Measurements from ENCODE around the gene SYT7.

Gene SYT7

GRCh38 chr11:61518032-61518795, 62.7 kb downstream of the SYT7 start:
- Histone ChIP-seq H3K9ac (ENCODE audit: insufficient read length) (no peak overlapping the region), H3K27ac (no peak overlapping the region), H3K9me3 (ENCODE audit: low read depth, low read length) (no peaks in the 10 kb centered on the region), H3K36me3 (ENCODE audit: insufficient read depth, low read length) (no peaks in the 10 kb centered on the region), H3K4me3 (no peak overlapping the region)
- TF ChIP-seq EZH2 (IDR thresholded peaks at IDR 0.05), result no peak
- no peak for TF ChIP-seq POLR2AphosphoS5 (IDR thresholded peaks at IDR 0.05; ENCODE audit: borderline replicate concordance, low read depth, low read length)
- no peak for TF ChIP-seq FOXP2 (optimal IDR thresholded peaks at IDR 0.05; ENCODE audit: control extremely low read depth, extremely low read length, insufficient read depth)
- no peak for DNase-seq (ENCODE audit: low read depth, low spot score)

- Histone ChIP-seq H3K4me3 (peak overlapping the region; percentile 68), H3K36me3 (ENCODE audit: insufficient read depth, low read length) (no peaks in the 10 kb centered on the region), H3K9ac (ENCODE audit: insufficient read length) (no peak overlapping the region), H3K27ac (no peak overlapping the region), H3K9me3 (ENCODE audit: low read depth, low read length) (no peaks in the 10 kb centered on the region)
- DNase-seq (ENCODE audit: low read depth, low spot score), result no peak
- peak; percentile 18 for TF ChIP-seq FOXP2 (optimal IDR thresholded peaks at IDR 0.05; ENCODE audit: control extremely low read depth, extremely low read length, insufficient read depth)
- no peak for TF ChIP-seq EZH2 (IDR thresholded peaks at IDR 0.05)
- TF ChIP-seq POLR2AphosphoS5 (IDR thresholded peaks at IDR 0.05; ENCODE audit: borderline replicate concordance, low read depth, low read length), result no peak
Observed at GRCh38 chr11:61516675-61517572, 64.0 kb downstream of the SYT7 start.

GRCh38 chr11:61516191-61516590, 64.7 kb downstream of the SYT7 start:
- no peak for TF ChIP-seq EZH2 (IDR thresholded peaks at IDR 0.05)
- TF ChIP-seq POLR2AphosphoS5 (IDR thresholded peaks at IDR 0.05; ENCODE audit: borderline replicate concordance, low read depth, low read length), result no peak
- TF ChIP-seq FOXP2 (optimal IDR thresholded peaks at IDR 0.05; ENCODE audit: control extremely low read depth, extremely low read length, insufficient read depth), result no peak
- no peak overlapping the region for H3K9ac ChIP-seq (ENCODE audit: insufficient read length)

GRCh38 chr11:61515686-61516085, 65.2 kb downstream of the SYT7 start:
- Histone ChIP-seq H3K27ac (no peak overlapping the region), H3K9ac (ENCODE audit: insufficient read length) (no peak overlapping the region), H3K36me3 (ENCODE audit: insufficient read depth, low read length) (no peaks in the 10 kb centered on the region), H3K4me3 (no peak overlapping the region), H3K9me3 (ENCODE audit: low read depth, low read length) (no peaks in the 10 kb centered on the region)
- TF ChIP-seq POLR2AphosphoS5 (IDR thresholded peaks at IDR 0.05; ENCODE audit: borderline replicate concordance, low read depth, low read length), result no peak
- TF ChIP-seq FOXP2 (optimal IDR thresholded peaks at IDR 0.05; ENCODE audit: control extremely low read depth, extremely low read length, insufficient read depth), result no peak
- no peak for TF ChIP-seq EZH2 (IDR thresholded peaks at IDR 0.05)
- DNase-seq (ENCODE audit: low read depth, low spot score), result no peak

More at GRCh38 chr11:61516191-61516590, 64.7 kb downstream of the SYT7 start:
- H3K36me3 ChIP-seq (ENCODE audit: insufficient read depth, low read length), result no peaks in the 10 kb centered on the region
- no peaks in the 10 kb centered on the region for H3K9me3 ChIP-seq (ENCODE audit: low read depth, low read length)
- peak overlapping the region; percentile 68 for H3K4me3 ChIP-seq
- no peak overlapping the region for H3K27ac ChIP-seq
- DNase-seq (ENCODE audit: low read depth, low spot score), result no peak

- Histone ChIP-seq H3K27ac (no peak overlapping the region), H3K36me3 (ENCODE audit: insufficient read depth, low read length) (no peaks in the 10 kb centered on the region), H3K9me3 (ENCODE audit: low read depth, low read length) (no peaks in the 10 kb centered on the region), H3K9ac (ENCODE audit: insufficient read length) (no peak overlapping the region), H3K4me3 (no peak overlapping the region)
- no peak for DNase-seq (ENCODE audit: low read depth, low spot score)
- TF ChIP-seq EZH2 (IDR thresholded peaks at IDR 0.05), result no peak
- no peak for TF ChIP-seq FOXP2 (optimal IDR thresholded peaks at IDR 0.05; ENCODE audit: control extremely low read depth, extremely low read length, insufficient read depth)
- no peak for TF ChIP-seq POLR2AphosphoS5 (IDR thresholded peaks at IDR 0.05; ENCODE audit: borderline replicate concordance, low read depth, low read length)
Observed at GRCh38 chr11:61514050-61514917, 66.6 kb downstream of the SYT7 start.

- Histone ChIP-seq H3K36me3 (ENCODE audit: insufficient read depth, low read length) (no peaks in the 10 kb centered on the region), H3K27ac (no peak overlapping the region), H3K9me3 (ENCODE audit: low read depth, low read length) (no peaks in the 10 kb centered on the region), H3K4me3 (no peak overlapping the region), H3K9ac (ENCODE audit: insufficient read length) (no peak overlapping the region)
- TF ChIP-seq FOXP2 (optimal IDR thresholded peaks at IDR 0.05; ENCODE audit: control extremely low read depth, extremely low read length, insufficient read depth), result no peak
- no peak for TF ChIP-seq POLR2AphosphoS5 (IDR thresholded peaks at IDR 0.05; ENCODE audit: borderline replicate concordance, low read depth, low read length)
- no peak for TF ChIP-seq EZH2 (IDR thresholded peaks at IDR 0.05)
- no peak for DNase-seq (ENCODE audit: low read depth, low spot score)
Observed at GRCh38 chr11:61513143-61513765, 67.6 kb downstream of the SYT7 start.

- DNase-seq (ENCODE audit: low read depth, low spot score), result no peak
- no peak for TF ChIP-seq EZH2 (IDR thresholded peaks at IDR 0.05)
- TF ChIP-seq POLR2AphosphoS5 (IDR thresholded peaks at IDR 0.05; ENCODE audit: borderline replicate concordance, low read depth, low read length), result no peak
- TF ChIP-seq FOXP2 (optimal IDR thresholded peaks at IDR 0.05; ENCODE audit: control extremely low read depth, extremely low read length, insufficient read depth), result no peak
- H3K4me3 ChIP-seq, result no peak overlapping the region
- no peaks in the 10 kb centered on the region for H3K36me3 ChIP-seq (ENCODE audit: insufficient read depth, low read length)
- H3K27ac ChIP-seq, result no peak overlapping the region
- no peaks in the 10 kb centered on the region for H3K9me3 ChIP-seq (ENCODE audit: low read depth, low read length)
- no peak overlapping the region for H3K9ac ChIP-seq (ENCODE audit: insufficient read length)
Observed at GRCh38 chr11:61512435-61512834, 68.4 kb downstream of the SYT7 start.
